Fibroblast of peridontal ligament (primary cell): ENCODE data around the gene RNF130.
"Not testable (repeated sequence)": the region's sequence is repeated elsewhere in the genome, so short reads cannot be mapped to it uniquely, and the experiment has no call there.

Experiments used
- DNase-seq: peaks from one replicate; pipeline ENCODE4 v3.0.0-alpha.2; 2010; ENCODE audit errors: extremely low read depth

The RNF130 gene

DNA sequence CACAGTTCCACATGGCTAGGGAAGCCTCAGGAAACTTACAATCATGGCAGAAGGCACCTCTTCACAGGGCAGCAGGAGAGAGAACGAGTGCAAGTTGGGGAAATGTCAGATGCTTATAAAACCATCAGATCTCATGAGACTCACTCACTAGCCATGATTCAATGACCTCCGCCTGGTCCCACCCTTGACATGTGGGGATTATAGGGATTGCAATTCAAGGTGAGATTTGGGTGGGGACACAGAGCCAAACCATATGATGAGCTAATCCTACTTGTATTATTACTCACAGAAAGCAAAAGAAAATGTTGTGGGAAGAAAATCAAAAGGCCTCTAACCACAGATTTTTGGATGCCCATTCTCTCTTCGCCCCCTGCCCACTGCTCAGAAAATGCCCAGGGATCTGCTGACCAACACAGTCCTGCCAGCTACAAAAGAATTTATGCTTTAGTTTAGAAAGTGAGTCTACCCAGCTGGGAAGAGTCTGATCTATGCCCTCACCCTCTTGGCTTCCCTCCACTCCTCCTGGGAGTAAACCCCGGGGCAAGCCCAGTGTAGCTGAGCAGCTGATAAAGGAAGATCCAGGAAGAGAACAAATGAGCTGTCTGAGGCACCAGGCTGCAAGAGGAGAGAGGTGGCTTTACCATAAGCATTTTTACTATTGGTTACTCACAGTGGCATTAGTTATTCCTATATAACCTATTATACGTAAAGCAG lies 53.1 kb downstream of the RNF130 start:
- DNase-seq = peak; percentile 5

GRCh38 chr5:180015523-180015922 lies 56.0 kb downstream of the RNF130 start:
- DNase-seq = not testable (repeated sequence)

GRCh38 chr5:180013678-180014077 lies 57.9 kb downstream of the RNF130 start:
- DNase-seq = no peak

DNA sequence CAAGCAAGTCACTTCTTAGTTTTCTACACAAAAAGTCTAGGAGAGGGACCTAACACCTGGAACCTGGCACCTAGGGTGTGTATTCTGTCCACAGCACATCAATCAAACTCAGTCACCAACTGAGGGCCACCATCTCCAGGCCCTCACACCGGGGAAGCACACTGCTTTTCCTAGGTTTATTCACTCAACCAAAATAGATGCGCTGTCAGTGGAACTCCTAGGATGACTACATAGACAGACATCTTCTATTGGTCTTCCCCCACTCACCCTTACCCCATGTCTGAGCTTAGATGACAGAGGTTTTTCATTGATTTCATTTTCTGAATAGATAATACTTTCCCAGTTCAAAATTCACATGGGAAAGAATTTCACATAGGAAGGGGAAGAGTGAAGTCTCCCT lies 59.2 kb downstream of the RNF130 start:
- DNase-seq = no peak

GRCh38 chr5:180010636-180011035 lies 60.9 kb downstream of the RNF130 start:
- DNase-seq = no peak

GRCh38 chr5:180009581-180009980 lies 62.0 kb downstream of the RNF130 start:
- DNase-seq = no peak

DNA sequence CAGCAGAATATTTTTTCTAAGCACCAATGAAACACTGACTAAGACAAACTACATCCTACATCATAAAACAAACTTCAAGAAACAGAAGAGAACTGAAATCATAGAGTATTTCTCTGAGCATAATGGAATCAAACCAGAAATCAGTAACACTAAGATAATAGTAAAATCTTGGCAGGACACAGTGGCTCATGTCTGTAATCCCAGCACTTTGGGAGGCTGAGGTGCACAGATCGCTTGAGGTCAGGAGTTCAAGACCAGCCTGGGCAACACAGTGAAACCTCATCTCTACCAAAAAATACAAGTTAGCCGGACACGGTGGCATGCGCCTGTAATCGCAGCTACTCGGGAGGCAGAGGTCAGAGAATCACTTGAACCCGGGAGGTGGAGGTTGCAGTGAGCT lies 63.1 kb downstream of the RNF130 start:
- no peak for DNase-seq

GRCh38 chr5:180007582-180007981 lies 64.0 kb downstream of the RNF130 start:
- DNase-seq = no peak

DNA sequence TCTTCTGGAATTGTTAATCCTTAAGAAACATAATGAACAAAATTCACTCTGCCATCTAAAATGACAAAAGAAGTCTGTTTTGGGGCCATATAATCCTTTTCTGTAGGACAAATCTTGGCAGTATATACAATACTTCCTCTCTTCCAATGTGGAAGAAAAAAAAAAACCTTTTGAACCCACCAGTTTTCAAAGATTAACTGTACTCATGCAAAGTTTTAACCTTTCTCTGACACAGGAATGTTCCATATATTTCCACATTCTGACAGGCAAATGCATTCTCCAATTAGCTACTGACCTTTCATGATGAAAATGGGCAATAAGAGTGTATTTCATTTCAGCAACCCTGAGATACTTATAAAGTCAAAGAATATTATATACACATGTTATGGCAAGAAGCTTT lies 65.4 kb downstream of the RNF130 start:
- no peak for DNase-seq

- DNase-seq = no peak
Observed at GRCh38 chr5:180003127-180003526, 68.4 kb downstream of the RNF130 start.

DNA sequence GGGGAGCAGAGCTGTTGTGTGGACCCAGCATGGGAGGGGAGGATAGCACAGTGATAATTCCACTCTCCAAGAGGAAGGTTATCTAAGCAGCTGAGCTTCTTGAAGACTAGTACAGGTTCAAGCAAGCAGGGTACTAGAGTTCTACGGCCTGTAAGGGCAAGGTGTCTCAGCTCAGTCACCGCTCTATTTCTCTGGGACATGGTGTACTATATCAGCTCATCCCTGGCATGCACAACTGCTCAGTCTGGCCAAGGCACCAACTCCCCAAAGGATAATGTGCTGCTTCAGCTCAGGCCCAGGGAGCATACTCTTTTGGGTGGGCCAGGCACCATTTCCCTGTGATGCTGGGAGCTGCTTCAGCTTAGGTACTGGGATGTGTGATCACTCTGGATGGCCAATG lies 69.8 kb downstream of the RNF130 start:
- DNase-seq = no peak

DNA sequence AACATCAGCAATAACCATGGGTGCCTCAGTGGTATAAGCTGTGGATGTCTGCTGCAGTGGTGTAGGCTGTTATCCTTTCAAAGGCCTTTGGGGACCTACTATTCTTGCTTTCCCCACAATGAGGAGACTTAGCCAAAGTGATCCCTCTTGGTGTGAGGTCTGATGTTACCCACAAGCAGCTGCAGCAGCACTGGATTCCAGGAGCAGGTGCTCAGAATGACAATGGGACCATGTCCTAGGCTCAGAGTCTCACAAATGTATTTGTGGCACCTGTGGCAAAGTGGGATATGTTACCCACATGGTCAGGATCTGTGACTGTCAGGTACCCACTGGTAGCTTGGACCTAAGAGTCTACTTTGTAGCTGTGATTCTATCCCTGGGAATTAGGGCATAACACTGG lies 70.4 kb downstream of the RNF130 start:
- no peak for DNase-seq

DNA sequence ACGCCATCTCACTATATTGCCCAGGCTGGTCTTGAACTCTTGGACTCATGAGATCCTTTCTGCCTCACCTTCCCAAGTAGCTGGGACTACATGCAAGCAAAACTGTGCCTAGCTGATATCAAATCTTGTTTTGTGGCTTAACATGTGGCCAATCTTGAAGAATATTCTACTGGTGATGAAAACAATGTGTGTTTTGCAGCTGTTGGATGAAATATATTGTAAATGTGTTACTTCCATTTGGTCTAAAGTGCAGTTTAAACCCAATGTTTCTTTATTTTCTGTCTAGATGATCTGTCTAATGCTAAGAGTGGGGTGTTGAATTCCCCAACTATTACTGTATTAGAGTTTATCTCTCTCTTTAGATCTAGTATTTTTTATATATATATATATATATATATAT lies 73.1 kb downstream of the RNF130 start:
- DNase-seq = no peak

DNA sequence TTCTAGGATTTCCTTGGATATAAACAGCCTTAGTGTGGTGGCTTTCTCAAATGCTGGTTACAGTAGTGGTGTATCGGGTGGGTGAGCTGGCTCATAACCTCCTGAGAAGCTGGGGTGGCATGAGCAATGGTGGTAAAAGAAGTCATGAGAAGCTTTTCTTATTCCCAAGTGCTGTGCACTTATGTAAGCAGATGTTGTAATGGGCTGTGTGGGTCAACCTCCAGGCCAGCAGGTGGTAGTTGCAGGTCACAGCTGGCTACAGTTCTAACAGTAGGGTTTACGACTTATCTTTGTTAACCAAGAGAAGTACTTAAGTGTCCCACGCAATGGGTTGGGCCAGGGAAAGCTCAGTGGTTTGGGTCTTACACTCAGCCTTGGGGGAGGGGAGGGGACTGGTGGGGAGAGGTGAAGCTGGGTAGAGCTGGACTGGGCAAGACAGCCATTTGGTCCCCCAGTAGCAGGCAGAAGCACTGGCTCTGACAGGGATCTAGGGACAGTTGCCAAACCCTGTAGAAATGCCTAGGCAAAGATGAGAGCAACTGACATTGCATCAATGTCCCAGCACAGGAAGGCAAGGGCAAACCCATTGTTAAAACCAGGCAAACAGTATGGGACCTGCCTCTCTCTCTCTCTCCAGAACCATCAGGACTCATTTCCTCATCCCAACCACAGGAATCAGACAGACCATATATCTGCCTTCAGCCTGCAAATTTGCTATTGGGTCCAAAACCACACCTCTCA lies 76.8 kb downstream of the RNF130 start:
- no peak for DNase-seq

DNA sequence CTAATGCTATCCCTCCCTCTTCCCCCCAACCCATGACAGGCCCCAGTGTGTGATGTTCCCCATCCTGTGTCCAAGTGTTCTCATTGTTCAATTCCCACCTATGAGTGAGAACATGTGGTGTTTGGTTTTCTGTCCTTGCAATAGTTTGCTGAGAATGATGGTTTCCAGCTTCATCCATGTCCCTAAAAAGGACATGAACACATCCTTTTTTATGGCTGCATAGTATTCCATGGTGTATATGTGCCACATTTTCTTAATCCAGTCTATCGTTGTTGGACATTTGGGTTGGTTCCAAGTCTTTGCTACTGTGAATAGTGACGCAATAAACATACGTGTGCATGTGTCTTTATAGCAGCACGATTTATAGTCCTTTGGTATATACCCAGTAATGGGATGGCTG lies 78.7 kb downstream of the RNF130 start:
- DNase-seq = not testable (repeated sequence)

GRCh38 chr5:179991106-179991505 lies 80.5 kb downstream of the RNF130 start:
- no peak for DNase-seq

DNA sequence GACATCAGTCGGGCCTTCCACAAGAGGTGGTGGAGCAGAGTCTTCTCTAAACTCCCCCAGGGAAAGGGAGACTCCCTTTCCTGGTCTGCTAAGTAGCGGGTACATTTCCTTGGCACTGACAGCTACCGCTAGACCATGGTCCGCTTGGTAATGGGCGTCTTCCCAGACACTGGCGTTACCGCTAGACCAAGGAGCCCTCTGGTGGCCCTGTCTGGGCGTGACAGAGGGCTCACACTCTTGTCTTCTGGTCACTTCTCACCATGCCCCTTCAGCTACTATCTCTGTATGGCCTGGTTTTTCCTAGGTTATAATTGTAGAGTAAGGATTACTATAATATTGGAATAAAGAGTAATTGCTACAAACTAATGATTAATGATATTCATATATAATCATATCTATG lies 81.0 kb downstream of the RNF130 start:
- not testable (repeated sequence) for DNase-seq

- peak; percentile 5 for DNase-seq
Observed at GRCh38 chr5:179986328-179986727, 85.2 kb downstream of the RNF130 start.

GRCh38 chr5:179981636-179982035 lies 89.9 kb downstream of the RNF130 start:
- no peak for DNase-seq

DNA sequence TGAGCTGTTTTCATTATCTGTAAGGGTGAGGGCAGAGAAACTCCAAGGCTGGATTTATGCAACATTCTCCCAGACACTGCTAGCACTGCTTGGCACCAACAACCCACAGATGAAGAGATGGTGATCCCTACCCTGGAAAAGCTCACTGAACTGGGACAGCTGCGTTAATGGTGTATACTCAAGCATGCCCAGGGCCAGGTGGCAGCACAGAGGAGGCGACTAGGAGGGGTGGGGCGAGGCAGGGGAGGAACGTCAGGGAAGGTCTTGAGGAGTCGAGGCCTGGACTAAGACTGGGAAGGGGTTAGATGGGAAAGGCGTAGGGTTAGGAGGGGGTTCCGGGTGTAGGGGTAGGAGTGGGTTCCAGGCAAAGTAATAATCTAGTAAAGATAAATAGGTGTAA lies 90.8 kb downstream of the RNF130 start:
- no peak for DNase-seq

GRCh38 chr5:179978792-179979191 lies 92.8 kb downstream of the RNF130 start:
- DNase-seq = no peak

DNA sequence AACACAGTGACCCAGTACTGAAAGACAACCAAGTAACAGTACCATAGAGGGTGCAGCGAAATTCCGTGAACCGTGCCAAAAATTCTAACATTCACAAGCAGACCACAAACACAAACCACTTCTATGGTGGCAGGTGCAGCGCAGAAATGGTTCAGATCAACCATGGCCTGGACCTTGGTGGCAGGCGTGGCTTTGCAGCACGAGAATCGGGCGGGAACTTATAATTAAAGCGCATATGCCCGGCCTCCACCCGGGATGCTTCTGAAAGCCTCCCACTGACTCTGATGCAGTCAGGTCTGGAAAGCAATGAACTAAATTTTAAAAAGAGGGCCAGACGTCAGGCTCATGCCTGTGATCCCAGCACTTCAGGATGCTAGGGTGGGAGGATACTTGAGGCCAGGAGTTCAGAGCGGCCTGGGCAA lies 95.8 kb downstream of the RNF130 start:
- DNase-seq = no peak

- DNase-seq = no peak
Observed at GRCh38 chr5:179974946-179975712, 96.4 kb downstream of the RNF130 start.
